Measurements from ENCODE around the gene LRRC59. TPM values are rescaled to one million over a fixed set of nuclear protein-coding genes. Genes with fewer than 3 reads are reported as not detected.
A peak's percentile ranks its signal among the peaks of the same experiment; 100 is the strongest.

The LRRC59 gene
- total and polyA plus RNA-seq, 2 of the 4 experiments (the other 2 are of a cell fraction) = 139 to 233 TPM

DNA sequence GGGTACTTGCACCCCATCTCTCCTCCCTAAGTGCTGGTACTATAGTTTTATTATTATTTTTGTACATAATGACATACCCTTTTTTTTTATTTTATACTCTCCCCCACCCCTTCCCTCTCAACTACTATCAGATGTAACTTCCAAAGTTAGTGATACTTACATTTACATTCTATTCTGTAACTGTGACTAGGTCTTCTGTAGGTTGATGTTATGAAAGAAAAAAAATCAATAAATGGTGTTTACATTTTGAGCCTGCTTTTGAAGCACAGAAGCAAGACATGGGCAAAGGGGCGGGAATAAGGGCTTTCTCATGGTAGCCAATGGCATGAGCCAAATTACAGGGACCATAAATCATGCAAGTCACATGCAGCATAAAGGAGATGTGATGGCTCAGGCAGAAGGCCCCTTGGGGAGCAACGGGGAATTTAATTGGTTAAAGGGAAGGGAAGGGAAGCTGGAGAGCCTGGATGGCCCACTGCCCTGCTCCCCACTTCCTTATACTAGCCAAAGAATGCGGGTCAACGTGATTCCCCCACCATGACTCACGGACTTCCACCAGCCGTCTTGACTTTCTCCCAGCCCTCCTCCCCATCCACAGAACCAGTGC is 26.3 kb upstream of the LRRC59 start (continued):
- TF ChIP-seq FOS (IDR thresholded peaks at IDR 0.05; ENCODE audit: low read depth, low read length) = peak; percentile 52; the same call in 1 of the 2 replicates

DNA sequence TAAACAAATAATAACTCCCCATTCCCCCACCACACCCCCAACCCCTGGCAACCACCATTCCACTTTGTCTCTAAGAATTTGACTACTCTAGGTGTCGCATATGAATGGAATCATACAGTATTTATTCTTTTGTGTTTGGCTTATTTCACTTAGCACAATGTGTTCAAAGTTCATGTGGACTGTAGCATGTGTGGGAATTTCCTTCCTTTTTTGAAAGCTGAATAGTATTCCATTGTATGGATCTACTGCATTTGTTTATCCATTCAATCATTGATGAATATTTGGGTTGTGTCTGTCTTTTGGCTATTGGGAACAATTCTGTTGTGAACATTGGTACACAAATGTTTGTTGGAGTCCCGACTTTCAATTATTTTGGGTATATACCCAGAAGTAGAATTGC is 25.4 kb upstream of the LRRC59 start:
- no peak for ATAC-seq (ENCODE audit: low read depth)
- Histone ChIP-seq H2AFZ (replicated peaks; ENCODE audit: low read length, poor library complexity) (no peak overlapping the region), H3K23ac (ENCODE audit: low read depth, low read length) (no peak overlapping the region), H2BK20ac (ENCODE audit: low read depth, low read length) (no peak overlapping the region), H2BK5ac (ENCODE audit: low read depth, low read length, poor library complexity, severe bottlenecking) (no peak overlapping the region), H3K9ac (ENCODE audit: low read depth, low read length) (no peak overlapping the region), H2AK5ac (ENCODE audit: low read depth, low read length) (no peak overlapping the region), H4K91ac (ENCODE audit: insufficient read depth, low read depth, low read length) (no peak overlapping the region), H2AK9ac (replicated peaks; ENCODE audit: low read depth, low read length, poor library complexity) (no peak overlapping the region), H3K79me1 (ENCODE audit: low read depth in 1 of 2, low read length in 2 of 2) (peaks cover 11 to 35% of the 10 kb centered on the region in 2 experiments; a peak in 3 of 4 replicates), H3K14ac (replicated peaks; ENCODE audit: low read depth, low read length) (no peak overlapping the region), H3K18ac (ENCODE audit: low read depth, low read length) (no peak overlapping the region), H3K27ac (ENCODE audit: insufficient read depth, low read length) (no peak overlapping the region), H3K9me3 (ENCODE audit: control insufficient read depth, insufficient read depth, low read length) (no peaks in the 10 kb centered on the region), H4K20me1 (ENCODE audit: insufficient read depth, low read length) (no peaks in the 10 kb centered on the region), H3K4ac (ENCODE audit: low read depth, low read length) (no peak overlapping the region), H4K5ac (ENCODE audit: low read depth, low read length) (no peak overlapping the region), H3K4me3 (ENCODE audit: insufficient read depth, low read depth, low read length) (no peak overlapping the region), H2BK15ac (ENCODE audit: low read depth, low read length) (no peak overlapping the region), H3K9me1 (ENCODE audit: insufficient read depth, low read length) (peaks cover 14% of the 10 kb centered on the region), H3K27me3 (ENCODE audit: control insufficient read depth, insufficient read depth, low read length) (no peaks in the 10 kb centered on the region), H3K4me2 (ENCODE audit: low read depth, low read length) (no peak overlapping the region), H2BK120ac (ENCODE audit: low read depth, low read length) (no peak overlapping the region), H3K36me3 (ENCODE audit: control insufficient read depth, insufficient read depth, low read length) (no peaks in the 10 kb centered on the region), H3K56ac (ENCODE audit: extremely low read depth, insufficient read depth, low read length) (no peak overlapping the region), H3K4me1 (ENCODE audit: control insufficient read depth, insufficient read depth, low read length) (peaks cover 27% of the 10 kb centered on the region), H4K8ac (ENCODE audit: low read depth in 2 of 2, low read length in 2 of 2) (no peak overlapping the region)
- DNase-seq = no peak
- dilution Hi-C loops (cut with HindIII; ENCODE audit: low sequenced_read_pairs, unreplicated experiment) (no loop called here), intact Hi-C loops (cut with micrococcal nuclease) (no loop called here), in situ Hi-C loops (cut with MboI; ENCODE audit: low sequenced_read_pairs) (no loop called here)
- ChIA-PET CTCF (no interaction called here), POLR2A (ENCODE audit: unreplicated experiment) (no interaction called here)
- no TSS peak for BruUV-seq (replicated peaks)
- TF ChIP-seq CEBPB (IDR thresholded peaks at IDR 0.05; ENCODE audit: low read depth, low read length) = no peak
- TF ChIP-seq RAD21 (IDR thresholded peaks at IDR 0.05; ENCODE audit: low read length) = no peak
- TF ChIP-seq CHD1 (IDR thresholded peaks at IDR 0.05; ENCODE audit: low read depth, low read length) = no peak
- TF ChIP-seq RCOR1 (IDR thresholded peaks at IDR 0.05; ENCODE audit: insufficient replicate concordance, low read length) = no peak
- TF ChIP-seq USF2 (IDR thresholded peaks at IDR 0.05; ENCODE audit: low read depth, low read length) = no peak
- TF ChIP-seq MAFK (IDR thresholded peaks at IDR 0.05; ENCODE audit: low read depth, low read length) = no peak
- TF ChIP-seq SMC3 (IDR thresholded peaks at IDR 0.05; ENCODE audit: low read depth, low read length) = no peak
- no CpG with 5 or more reads among the region's 2 CpGs for WGBS, 2 experiments (ENCODE audit: extremely low coverage in 2 of 2, insufficient read length in 1 of 2)
